HEK293 (cell line): ENCODE data around the gene PRKAG2.

Source experiments
- EGR2 ChIP-seq: fragments of 450-650 bp; formaldehyde crosslinking; IDR thresholded peaks from 2 replicates; pipeline ENCODE4 v1.5.1; 2016; ENCODE audit warnings: low read depth, missing biosample characterization, missing genetic modification characterization
- GLIS2 ChIP-seq: fragments of 450-650 bp; formaldehyde crosslinking; IDR thresholded peaks from 2 replicates; pipeline ENCODE4 v1.5.1; 2016; ENCODE audit warnings: missing biosample characterization, missing genetic modification characterization
- OSR2 ChIP-seq: fragments of 450-650 bp; formaldehyde crosslinking; IDR thresholded peaks from 2 replicates; pipeline ENCODE4 v1.5.1; 2016; ENCODE audit warnings: missing biosample characterization, missing genetic modification characterization
- PATZ1 ChIP-seq: fragments of 450-650 bp; formaldehyde crosslinking; IDR thresholded peaks from 2 replicates; pipeline ENCODE4 v1.5.1; 2016; ENCODE audit warnings: missing biosample characterization, missing genetic modification characterization
- REST ChIP-seq: fragments of 450-650 bp; formaldehyde crosslinking; IDR thresholded peaks from 2 replicates; pipeline ENCODE4 v1.5.1; 2016; ENCODE audit warnings: missing biosample characterization, missing genetic modification characterization
- SP7 ChIP-seq: fragments of 450-650 bp; formaldehyde crosslinking; IDR thresholded peaks from 2 replicates; pipeline ENCODE4 v1.5.1; 2016; ENCODE audit warnings: missing biosample characterization, missing genetic modification characterization
- TSHZ1 ChIP-seq: fragments of 450-650 bp; formaldehyde crosslinking; IDR thresholded peaks from 2 replicates; pipeline ENCODE4 v1.5.1; 2016; ENCODE audit warnings: missing biosample characterization, missing genetic modification characterization, borderline replicate concordance
- YY1 ChIP-seq: fragments of 450-650 bp; formaldehyde crosslinking; IDR thresholded peaks from 2 replicates; pipeline ENCODE4 v1.5.1; 2018; ENCODE audit warnings: missing biosample characterization, missing genetic modification characterization
- ZBTB17 ChIP-seq: fragments of 450-650 bp; formaldehyde crosslinking; IDR thresholded peaks from 2 replicates; pipeline ENCODE4 v1.5.1; 2016; ENCODE audit warnings: missing biosample characterization, missing genetic modification characterization
- ZBTB7A ChIP-seq: fragments of 450-650 bp; formaldehyde crosslinking; IDR thresholded peaks from 2 replicates; pipeline ENCODE4 v1.5.1; 2016; ENCODE audit warnings: low read depth, missing biosample characterization, missing genetic modification characterization
- ZBTB8A ChIP-seq: fragments of 450-650 bp; formaldehyde crosslinking; IDR thresholded peaks from 2 replicates; pipeline ENCODE4 v1.5.1; 2016; ENCODE audit warnings: missing biosample characterization, missing genetic modification characterization
- ZFHX2 ChIP-seq: fragments of 450-650 bp; formaldehyde crosslinking; conservative IDR thresholded peaks from 2 replicates; pipeline ENCODE4 v1.5.1; 2016; ENCODE audit warnings: missing biosample characterization, missing genetic modification characterization
- ZNF214 ChIP-seq: fragments of 450-650 bp; formaldehyde crosslinking; IDR thresholded peaks from 2 replicates; pipeline ENCODE4 v1.5.1; 2017; ENCODE audit warnings: missing biosample characterization, mild to moderate bottlenecking, missing genetic modification characterization, borderline replicate concordance
- ZNF26 ChIP-seq: fragments of 450-650 bp; formaldehyde crosslinking; IDR thresholded peaks from 2 replicates; pipeline ENCODE4 v1.5.1; 2016; ENCODE audit warnings: missing biosample characterization, missing genetic modification characterization
- ZNF280C ChIP-seq: fragments of 450-650 bp; formaldehyde crosslinking; IDR thresholded peaks from 2 replicates; pipeline ENCODE4 v1.5.1; 2016; ENCODE audit warnings: missing biosample characterization, missing genetic modification characterization
- ZNF416 ChIP-seq: fragments of 450-650 bp; formaldehyde crosslinking; IDR thresholded peaks from 2 replicates; pipeline ENCODE4 v1.5.1; 2016; ENCODE audit warnings: missing biosample characterization, missing genetic modification characterization
- ZNF473 ChIP-seq: fragments of 450-650 bp; formaldehyde crosslinking; IDR thresholded peaks from 2 replicates; pipeline ENCODE4 v1.5.1; 2017; ENCODE audit warnings: missing biosample characterization, missing genetic modification characterization
- ZNF510 ChIP-seq: fragments of 450-650 bp; formaldehyde crosslinking; IDR thresholded peaks from 2 replicates; pipeline ENCODE4 v1.5.1; 2018; ENCODE audit warnings: mild to moderate bottlenecking, missing genetic modification characterization, missing biosample characterization; ENCODE audit not compliant: insufficient replicate concordance
- ZNF549 ChIP-seq: fragments of 450-650 bp; IDR thresholded peaks from 2 replicates; pipeline ENCODE4 v1.5.1; 2018; ENCODE audit warnings: missing biosample characterization, missing genetic modification characterization, mild to moderate bottlenecking, inconsistent platforms, moderate library complexity
- ZNF558 ChIP-seq: fragments of 450-650 bp; formaldehyde crosslinking; IDR thresholded peaks from 2 replicates; pipeline ENCODE4 v1.5.1; 2016; ENCODE audit warnings: missing biosample characterization, missing genetic modification characterization
- ZNF580 ChIP-seq: fragments of 450-650 bp; formaldehyde crosslinking; IDR thresholded peaks from 2 replicates; pipeline ENCODE4 v1.5.1; 2016; ENCODE audit warnings: missing biosample characterization, missing genetic modification characterization
- ZNF596 ChIP-seq: fragments of 450-650 bp; IDR thresholded peaks from 2 replicates; pipeline ENCODE4 v1.5.0; 2018; ENCODE audit warnings: missing biosample characterization, mild to moderate bottlenecking, missing genetic modification characterization, moderate library complexity
- ZNF610 ChIP-seq: fragments of 450-650 bp; formaldehyde crosslinking; IDR thresholded peaks from 2 replicates; pipeline ENCODE4 v1.5.1; 2016; ENCODE audit warnings: missing biosample characterization, missing genetic modification characterization, borderline replicate concordance
- ZNF747 ChIP-seq: fragments of 450-650 bp; formaldehyde crosslinking; IDR thresholded peaks from 2 replicates; pipeline ENCODE4 v1.5.1; 2016; ENCODE audit warnings: missing biosample characterization, missing genetic modification characterization
- ZNF768 ChIP-seq: fragments of 450-650 bp; formaldehyde crosslinking; IDR thresholded peaks from 2 replicates; pipeline ENCODE4 v1.5.1; 2018; ENCODE audit warnings: missing biosample characterization, mild to moderate bottlenecking, missing genetic modification characterization
- ZNF837 ChIP-seq: fragments of 450-650 bp; formaldehyde crosslinking; IDR thresholded peaks from 2 replicates; pipeline ENCODE4 v1.5.1; 2016; ENCODE audit warnings: missing biosample characterization, missing genetic modification characterization

PRKAG2 gene

GRCh38 chr7:151853896-151854719, 22.8 kb downstream of the PRKAG2 start (continued):
- no peak for TF ChIP-seq ZNF747
- TF ChIP-seq EGR2 (tag by site-specific recombination) = no peak
- TF ChIP-seq REST (tag by site-specific recombination) = peak; percentile 77
- TF ChIP-seq ZNF837 (tag by site-specific recombination) = no peak
- TF ChIP-seq TSHZ1 (tag by site-specific recombination) = no peak
- TF ChIP-seq ZNF26 (tag by site-specific recombination) = no peak
- TF ChIP-seq ZNF473 (tag by site-specific recombination) = no peak
- no peak for TF ChIP-seq ZNF214
- TF ChIP-seq OSR2 (tag by site-specific recombination) = no peak
- no peak for TF ChIP-seq ZNF768 (tag by site-specific recombination)
- TF ChIP-seq ZBTB17 (tag by site-specific recombination) = peak; percentile 74
- TF ChIP-seq ZFHX2 (tag by site-specific recombination) = no peak
- TF ChIP-seq ZNF596 (tag by site-specific recombination) = no peak
- TF ChIP-seq ZNF280C = no peak
- TF ChIP-seq ZBTB8A = peak; percentile 66; the same call in 1 of the 2 replicates
- TF ChIP-seq ZBTB7A = no peak
- no peak for TF ChIP-seq ZNF549 (tag by site-specific recombination)
- TF ChIP-seq GLIS2 = 0 out of 2 replicates have a peak, but pooled peaks have one; percentile 27
- TF ChIP-seq ZNF558 (tag by site-specific recombination) = no peak
- TF ChIP-seq ZNF610 (tag by site-specific recombination) = no peak
- no peak for TF ChIP-seq YY1 (tag by site-specific recombination)
- TF ChIP-seq PATZ1 (tag by site-specific recombination) = no peak
- no peak for TF ChIP-seq ZNF580 (tag by site-specific recombination)
- 0 out of 2 replicates have a peak, but pooled peaks have one; percentile 25 for TF ChIP-seq SP7 (tag by site-specific recombination)
- no peak for TF ChIP-seq ZNF416
- TF ChIP-seq ZNF510 = no peak
